Measurements from ENCODE around the gene PABPN1L. TPM values are rescaled to one million over a fixed set of nuclear protein-coding genes. Genes with fewer than 3 reads are reported as not detected.

PABPN1L gene
- total RNA-seq, 1 experiment from 2014 or later: not detected

GRCh38 chr16:88913001-88913612 is 46.6 kb upstream of the PABPN1L start:
- Histone ChIP-seq H3K23ac (ENCODE audit: insufficient read length, low read depth, low read length) (no peak overlapping the region), H3K9me3 (ENCODE audit: control insufficient read depth, low read depth, low read length) (no peaks in the 10 kb centered on the region), H3K4me1 (ENCODE audit: insufficient read depth, low read length) (no peaks in the 10 kb centered on the region), H3K56ac (ENCODE audit: insufficient read length, low read depth, low read length) (no peak overlapping the region), H3K4ac (ENCODE audit: low read depth, low read length) (no peak overlapping the region), H3K23me2 (ENCODE audit: insufficient read length, low read depth, low read length, poor library complexity, severe bottlenecking) (no peaks in the 10 kb centered on the region), H4K8ac (replicated peaks; ENCODE audit: insufficient read length, low read depth, low read length) (no peak overlapping the region), H3T11ph (ENCODE audit: low read length) (no peak overlapping the region), H2BK15ac (ENCODE audit: low read depth, low read length) (no peak overlapping the region), H3K79me2 (ENCODE audit: insufficient read depth, low read length) (no peaks in the 10 kb centered on the region), H3K4me2 (ENCODE audit: insufficient read depth, insufficient read length, low read length) (no peak overlapping the region), H3K79me1 (ENCODE audit: insufficient read depth, low read depth, low read length, poor library complexity, severe bottlenecking) (no peaks in the 10 kb centered on the region), H4K91ac (ENCODE audit: insufficient read length, low read depth, low read length) (no peak overlapping the region), H3K27me3 (ENCODE audit: insufficient read depth, low read length) (no peaks in the 10 kb centered on the region), H3K14ac (ENCODE audit: insufficient read depth, low read length) (no peak overlapping the region), H3K9ac (ENCODE audit: extremely low read depth, insufficient read length, low read length) (no peak overlapping the region), H2AK5ac (ENCODE audit: insufficient read length, low read length) (no peak overlapping the region), H2BK12ac (ENCODE audit: insufficient read length, low read depth, low read length) (no peak overlapping the region), H4K20me1 (ENCODE audit: control insufficient read depth, insufficient read depth, insufficient read length) (no peaks in the 10 kb centered on the region), H3K18ac (ENCODE audit: insufficient read length, low read depth, low read length) (no peak overlapping the region), H2BK20ac (ENCODE audit: low read depth, low read length, poor library complexity, severe bottlenecking) (no peak overlapping the region), H2BK120ac (ENCODE audit: low read depth, low read length, poor library complexity, severe bottlenecking) (no peak overlapping the region), H3K27ac (ENCODE audit: insufficient read length, low read depth, low read length) (no peak overlapping the region), H4K5ac (ENCODE audit: insufficient read length, low read depth, low read length) (no peak overlapping the region), H2AFZ (ENCODE audit: low read length) (no peak overlapping the region), H2BK5ac (ENCODE audit: insufficient read length, low read length) (no peak overlapping the region)
- Mint-ChIP-seq H3K27me3 (ENCODE audit: low read depth) (no peaks in the 10 kb centered on the region; the same call in 1 of the 2 replicates), H3K36me3 (ENCODE audit: insufficient read depth in 1 of 3, low read depth in 3 of 3) (no peaks in the 10 kb centered on the region), H3K27ac (no peak overlapping the region), H3K4me1 (peaks cover 7 to 18% of the 10 kb centered on the region in 2 experiments; a peak in 3 of 4 replicates), H3K9me3 (peaks cover 0 to 9% of the 10 kb centered on the region in 2 experiments; a peak in 2 of 5 replicates), H3K4me3 (no peak overlapping the region)
- no peak for TF ChIP-seq CTCF (conservative IDR thresholded peaks at IDR 0.05)
- WGBS (ENCODE audit: extremely low coverage, insufficient read length, low lambda C conversion rate): no CpG with 5 or more reads among the region's 16 CpGs
- no peak for DNase-seq
